HS-27A (cell line): ENCODE results near the gene TNFRSF6B.
"Not testable (repeated sequence)": the region's sequence is repeated elsewhere in the genome, so short reads cannot be mapped to it uniquely, and the experiment has no call there.

Source experiments
- DNase-seq: peaks from one replicate; pipeline ENCODE4 v3.0.0-alpha.2; 2012; ENCODE audit warnings: low read depth, missing footprints

The TNFRSF6B gene, protein sequence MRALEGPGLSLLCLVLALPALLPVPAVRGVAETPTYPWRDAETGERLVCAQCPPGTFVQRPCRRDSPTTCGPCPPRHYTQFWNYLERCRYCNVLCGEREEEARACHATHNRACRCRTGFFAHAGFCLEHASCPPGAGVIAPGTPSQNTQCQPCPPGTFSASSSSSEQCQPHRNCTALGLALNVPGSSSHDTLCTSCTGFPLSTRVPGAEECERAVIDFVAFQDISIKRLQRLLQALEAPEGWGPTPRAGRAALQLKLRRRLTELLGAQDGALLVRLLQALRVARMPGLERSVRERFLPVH

DNA sequence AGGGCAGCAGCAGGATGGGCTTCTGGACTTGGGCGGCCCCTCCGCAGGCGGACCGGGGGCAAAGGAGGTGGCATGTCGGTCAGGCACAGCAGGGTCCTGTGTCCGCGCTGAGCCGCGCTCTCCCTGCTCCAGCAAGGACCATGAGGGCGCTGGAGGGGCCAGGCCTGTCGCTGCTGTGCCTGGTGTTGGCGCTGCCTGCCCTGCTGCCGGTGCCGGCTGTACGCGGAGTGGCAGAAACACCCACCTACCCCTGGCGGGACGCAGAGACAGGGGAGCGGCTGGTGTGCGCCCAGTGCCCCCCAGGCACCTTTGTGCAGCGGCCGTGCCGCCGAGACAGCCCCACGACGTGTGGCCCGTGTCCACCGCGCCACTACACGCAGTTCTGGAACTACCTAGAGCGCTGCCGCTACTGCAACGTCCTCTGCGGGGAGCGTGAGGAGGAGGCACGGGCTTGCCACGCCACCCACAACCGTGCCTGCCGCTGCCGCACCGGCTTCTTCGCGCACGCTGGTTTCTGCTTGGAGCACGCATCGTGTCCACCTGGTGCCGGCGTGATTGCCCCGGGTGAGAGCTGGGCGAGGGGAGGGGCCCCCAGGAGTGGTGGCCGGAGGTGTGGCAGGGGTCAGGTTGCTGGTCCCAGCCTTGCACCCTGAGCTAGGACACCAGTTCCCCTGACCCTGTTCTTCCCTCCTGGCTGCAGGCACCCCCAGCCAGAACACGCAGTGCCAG, at the start of gene TNFRSF6B:
Gene TNFRSF6B (plus strand): TSS at position 25 of the 729 bp plus-strand sequence. CDS start 116 bp downstream, at position 141.
- no peak for DNase-seq

DNA sequence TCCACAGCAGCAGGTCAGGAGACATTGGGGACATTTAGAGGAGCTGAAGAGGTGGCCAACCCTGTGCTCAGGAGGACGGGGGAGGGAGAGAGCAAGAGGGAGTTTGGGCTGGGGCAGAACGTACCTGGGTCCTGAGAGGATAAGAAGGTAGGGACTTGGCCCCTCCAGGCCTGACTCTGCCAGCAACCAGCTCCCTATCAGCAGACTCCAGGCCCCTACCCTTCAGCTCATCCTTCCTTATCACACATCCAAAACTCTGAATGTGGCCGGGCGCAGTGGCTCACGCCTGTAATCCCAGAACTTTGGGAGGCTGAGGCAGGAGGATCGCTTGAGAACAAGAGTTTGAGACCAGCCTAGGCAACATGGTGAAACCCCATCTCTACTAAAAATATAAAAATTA, 48.3 kb upstream of the TNFRSF6B start:
- DNase-seq: no peak

DNA sequence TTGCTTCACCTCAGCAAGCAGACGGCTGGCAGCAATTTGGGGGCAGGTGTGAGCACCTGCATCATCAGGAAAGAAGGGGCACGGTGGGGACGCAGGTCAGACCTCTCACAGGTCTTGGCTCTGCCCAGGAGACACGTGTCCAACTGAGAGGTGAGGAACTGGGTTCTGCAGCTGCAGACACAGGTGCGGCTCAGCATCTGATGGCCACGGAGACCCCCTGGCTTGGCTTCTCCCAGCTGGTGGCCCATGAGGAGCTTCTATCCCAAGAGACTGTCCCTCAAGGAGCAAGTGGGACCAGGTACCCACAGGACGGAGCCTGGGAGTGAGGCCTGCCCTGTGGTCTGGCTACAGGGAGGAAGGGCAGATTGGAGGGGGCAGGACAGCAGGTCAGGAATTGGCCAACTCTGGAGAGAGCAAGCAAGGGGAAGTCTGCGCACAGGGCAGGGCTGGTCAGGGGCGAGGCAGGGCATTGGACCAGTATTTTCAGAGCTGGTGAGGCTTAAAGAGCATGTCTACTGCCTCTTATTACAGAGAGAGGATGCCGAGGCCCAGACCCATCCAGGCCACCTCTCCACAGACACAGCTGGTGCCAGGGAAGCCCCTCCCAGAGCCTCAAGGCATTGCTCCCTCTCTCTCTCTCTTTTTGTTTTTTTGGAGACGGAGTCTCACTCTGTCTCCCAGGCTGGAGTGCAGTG, 47.4 kb upstream of the TNFRSF6B start:
- no peak for DNase-seq

DNA sequence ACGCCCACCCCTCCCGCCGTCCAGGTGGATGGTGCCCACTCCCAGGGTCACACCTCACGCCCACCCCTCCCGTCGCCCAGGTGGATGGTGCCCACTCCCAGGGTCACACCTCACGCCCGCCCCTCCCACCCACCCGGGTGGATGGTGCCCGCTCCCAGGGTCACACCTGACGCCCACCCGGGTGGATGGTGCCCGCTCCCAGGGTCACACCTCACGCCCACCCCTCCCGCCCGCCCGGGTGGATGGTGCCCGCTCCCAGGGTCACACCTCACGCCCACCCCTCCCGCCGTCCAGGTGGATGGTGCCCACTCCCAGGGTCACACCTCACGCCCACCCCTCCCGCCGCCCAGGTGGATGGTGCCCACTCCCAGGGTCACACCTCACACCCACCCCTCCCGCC, 46.0 kb upstream of the TNFRSF6B start:
- DNase-seq: not testable (repeated sequence)

DNA sequence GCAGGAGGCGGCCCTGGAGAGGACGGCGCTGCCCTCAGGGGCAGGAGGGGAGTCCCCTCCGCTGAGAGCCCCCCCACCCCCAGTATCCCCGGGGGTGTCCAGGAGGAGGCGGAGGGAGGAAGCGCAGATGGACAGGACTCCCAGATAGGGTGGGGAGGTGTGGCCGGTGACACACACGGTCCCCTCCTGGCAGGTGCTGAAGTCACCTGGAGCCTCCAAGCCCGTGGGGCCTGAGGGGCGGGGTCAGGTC, 44.6 kb upstream of the TNFRSF6B start:
- no peak for DNase-seq

DNA sequence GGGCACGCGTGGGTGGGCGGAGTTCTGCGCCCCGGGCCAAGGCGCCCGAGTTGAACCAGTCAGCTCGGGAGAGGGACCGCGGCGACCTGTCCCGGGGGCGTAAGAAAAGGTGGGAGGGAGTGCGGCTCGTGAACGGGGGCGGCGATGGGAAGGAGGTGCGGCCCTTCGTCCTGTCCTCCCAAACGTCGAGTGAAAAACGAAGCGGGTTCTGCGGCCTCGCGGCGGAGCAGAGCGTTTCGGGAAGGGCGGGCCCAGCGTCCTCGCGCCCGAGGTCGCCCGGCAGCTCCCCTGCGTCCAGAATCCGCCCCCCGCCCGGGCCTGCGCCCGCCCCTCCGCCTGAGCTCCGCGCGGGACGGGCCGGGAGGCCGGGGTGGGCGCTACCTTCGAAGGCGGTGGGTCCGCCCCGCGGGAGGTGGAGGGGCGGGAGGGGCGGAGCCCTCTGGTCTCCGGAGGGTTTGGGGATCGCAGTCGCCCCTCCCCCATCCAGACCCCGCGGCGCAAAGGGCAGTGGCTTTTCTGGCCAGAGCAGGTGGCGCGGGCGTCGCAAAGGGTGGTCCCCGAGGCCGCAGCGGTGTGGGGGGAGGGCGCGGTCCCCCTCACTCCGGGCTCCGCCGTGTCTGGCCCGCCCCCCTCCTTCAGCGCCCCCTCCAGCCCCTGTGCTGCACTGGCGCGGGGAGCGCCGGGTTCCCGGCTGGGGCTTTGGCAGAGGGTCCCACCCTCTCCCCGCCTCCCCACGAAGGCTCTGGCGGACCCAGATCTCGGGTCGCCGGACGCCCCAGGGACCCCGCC, 44.1 kb upstream of the TNFRSF6B start:
- DNase-seq: no peak

DNA sequence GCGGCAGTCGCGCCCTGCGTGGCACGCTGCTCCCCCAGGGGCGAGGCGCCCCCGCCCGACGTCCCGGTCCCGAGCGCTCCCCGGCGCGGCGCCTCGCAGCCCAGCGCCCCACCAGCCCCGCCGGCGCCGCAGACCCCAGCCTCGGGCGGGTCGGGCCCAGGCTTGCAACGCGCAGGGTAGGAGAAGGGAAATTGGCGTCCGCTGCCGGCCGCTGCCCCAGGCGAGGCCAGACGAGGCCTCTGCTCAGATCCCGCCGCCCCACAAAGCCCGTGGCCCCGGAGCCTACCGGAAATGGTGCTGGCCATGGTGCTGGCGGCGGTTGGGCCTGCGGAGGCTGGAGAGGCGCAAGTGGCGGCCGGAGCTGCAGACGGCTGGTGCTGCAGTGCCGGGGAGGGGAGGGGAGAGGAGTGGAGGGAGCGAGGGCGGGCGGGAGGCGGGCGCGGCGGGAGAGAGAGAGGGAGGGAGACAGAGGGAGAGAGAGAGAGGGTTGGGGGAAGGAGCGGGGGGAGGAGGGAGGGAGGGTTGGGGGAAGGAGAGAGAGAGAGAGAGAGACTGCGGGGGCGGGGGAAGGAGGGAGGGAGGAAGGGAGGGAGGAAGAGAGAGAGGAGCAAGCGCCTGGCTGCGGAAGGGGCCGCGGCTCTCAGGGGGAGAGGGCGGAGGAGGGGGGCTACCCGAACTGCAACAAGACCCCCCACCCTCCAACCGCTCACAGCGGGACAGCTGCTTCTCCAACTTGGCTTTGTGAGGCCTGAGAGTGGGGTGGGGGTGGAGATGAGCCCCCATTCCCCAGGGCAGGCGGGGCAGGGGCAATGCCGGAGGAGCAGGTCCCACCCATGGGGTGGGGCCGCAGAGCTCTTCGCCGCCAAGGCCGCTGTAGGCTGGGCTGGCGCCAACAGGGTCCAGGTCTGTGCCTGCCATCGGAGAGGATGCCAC, 43.1 kb upstream of the TNFRSF6B start, which contains the start of gene STMN3:
Gene STMN3 (minus strand): TSS at position 384 of the 933 bp plus-strand sequence. CDS start 79 bp downstream, at position 305.
- peak; percentile 23 for DNase-seq

DNA sequence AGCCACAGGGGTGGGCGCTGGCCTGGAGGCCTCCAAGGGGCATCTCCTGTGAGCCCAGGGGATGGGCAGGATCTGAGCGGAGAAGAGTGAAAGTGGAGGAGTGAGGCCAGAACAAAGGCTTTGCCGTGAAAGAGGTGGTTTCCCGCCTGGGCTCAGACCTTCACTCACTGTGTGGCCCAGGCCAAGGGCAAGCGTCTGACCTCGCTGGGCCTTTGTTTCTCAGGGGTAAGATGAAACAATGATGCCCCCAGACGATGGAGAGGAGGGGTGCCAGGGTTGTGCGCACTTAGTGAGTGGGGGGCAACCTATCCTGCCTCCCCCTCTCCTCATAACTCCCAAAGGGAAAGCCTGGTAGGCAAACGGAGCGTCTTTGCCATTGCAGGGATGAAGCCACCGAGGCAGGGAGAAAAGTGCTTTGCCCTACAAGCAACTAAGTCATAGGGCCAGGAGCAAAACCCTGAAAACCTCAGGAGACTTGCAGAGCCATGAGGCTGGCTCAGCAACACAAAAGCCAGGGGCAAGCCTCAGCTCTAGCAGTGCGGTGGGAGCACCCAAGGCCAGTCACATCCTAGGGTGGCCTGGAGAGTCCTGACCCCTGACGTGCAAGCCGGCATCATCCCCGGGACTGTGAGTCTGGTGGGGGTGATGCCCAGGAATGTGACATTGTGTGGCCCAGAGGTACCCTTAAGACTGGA, 42.3 kb upstream of the TNFRSF6B start:
- no peak for DNase-seq

DNA sequence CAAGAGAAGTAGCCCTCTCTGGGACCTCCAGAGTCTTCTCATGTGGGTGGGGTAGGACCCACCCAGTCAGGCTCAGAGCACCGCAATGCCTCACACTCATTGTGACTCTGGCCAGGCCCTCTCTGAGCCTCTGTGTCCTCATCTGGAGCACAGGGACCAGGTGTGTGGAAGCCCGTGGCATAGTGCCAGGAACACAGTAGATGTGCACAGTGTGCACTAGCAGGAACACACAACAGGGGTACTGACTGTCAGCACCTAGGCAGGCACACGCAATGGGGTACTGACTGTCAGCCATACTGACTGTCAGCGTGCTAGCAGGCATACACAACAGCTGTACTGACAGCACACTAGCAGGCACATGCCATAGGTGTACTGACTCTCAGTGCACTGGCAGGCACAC, 41.2 kb upstream of the TNFRSF6B start:
- DNase-seq: no peak

DNA sequence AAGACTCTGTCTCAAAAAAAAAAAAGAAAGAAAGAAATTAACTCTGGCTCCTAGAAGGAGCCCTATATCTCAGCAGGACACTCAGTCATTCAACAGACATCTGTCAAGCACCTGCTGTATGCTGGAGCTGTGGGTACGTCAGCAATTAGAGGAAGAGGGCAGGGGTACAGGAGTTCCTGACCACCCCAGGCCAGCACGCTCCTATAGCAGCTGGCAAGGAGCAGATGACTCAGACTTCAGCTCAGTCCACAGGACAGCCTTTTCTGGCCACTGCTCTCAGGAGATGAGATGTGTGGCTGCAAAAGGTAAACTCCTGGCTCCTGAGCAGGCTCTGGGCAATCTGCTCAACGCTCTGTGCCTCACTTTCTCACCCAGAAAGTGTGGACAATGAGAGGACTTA, 40.0 kb upstream of the TNFRSF6B start:
- no peak for DNase-seq

DNA sequence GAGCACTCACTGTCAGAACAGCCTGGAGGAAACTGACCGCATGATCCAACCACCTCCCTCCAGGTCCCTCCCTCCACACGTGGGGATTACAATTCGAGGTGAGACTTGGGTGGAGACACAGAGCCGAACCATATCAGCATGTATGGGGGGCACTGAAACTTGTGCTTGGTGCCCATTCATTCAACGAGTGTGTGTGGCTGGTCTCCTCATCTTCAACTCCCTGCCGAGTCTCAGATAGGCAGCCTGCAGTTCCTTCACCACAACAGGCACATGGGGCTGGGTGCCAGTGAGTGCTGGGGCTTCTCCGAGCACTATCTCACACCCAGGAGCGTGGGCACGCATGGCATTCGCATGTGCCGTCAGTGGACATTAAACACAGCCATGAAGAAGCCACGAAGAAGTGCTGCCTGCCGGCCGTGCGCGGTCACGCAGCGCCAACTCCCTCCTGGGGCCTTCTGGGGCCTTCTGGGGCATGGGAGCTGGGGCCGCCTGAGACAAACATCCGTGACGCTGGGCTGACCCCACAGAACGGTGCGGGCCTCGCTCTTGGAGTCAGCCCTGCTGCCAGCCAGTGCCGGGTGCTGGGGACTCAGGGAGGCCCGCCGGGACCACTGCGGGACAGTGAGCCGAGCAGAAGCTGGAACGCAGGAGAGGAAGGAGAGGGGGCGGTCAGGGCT, 39.1 kb upstream of the TNFRSF6B start:
- no peak for DNase-seq

DNA sequence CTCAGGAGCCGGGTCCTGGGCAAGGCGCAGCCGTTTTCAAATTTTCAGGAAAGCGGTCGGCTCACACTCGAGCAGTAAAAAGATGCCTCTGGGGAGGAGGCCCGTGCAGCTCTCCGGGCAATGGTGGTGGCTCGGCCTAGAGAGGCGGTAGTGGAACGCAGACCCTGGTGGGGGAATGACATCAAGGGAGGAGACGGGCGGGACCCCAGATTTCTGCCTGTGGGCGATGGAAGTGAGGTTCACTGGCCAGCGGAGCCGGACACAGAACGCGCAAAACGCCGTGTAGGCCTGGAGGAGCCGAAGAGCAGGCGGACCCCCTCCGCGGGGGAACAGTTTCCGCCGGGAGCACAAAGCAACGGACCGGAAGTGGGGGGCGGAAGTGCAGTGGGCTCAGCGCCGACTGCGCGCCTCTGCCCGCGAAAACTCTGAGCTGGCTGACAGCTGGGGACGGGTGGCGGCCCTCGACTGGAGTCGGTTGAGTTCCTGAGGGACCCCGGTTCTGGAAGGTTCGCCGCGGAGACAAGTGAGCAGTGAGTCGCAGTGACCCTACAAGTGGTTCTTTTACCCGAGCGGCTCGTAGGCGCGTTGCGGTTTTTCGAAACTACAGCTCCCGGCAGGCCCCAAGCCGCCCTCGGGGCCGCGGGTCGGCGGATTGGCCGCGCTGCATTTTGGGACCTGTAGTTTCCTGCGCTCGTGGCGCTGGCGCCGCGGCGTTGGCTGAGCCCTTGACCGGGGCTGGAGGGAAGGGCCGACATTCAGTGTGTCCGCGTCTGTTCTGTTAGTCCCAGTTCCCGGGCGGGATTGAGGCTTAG, 38.3 kb upstream of the TNFRSF6B start, which contains the start of gene RTEL1:
Gene RTEL1 (plus strand): TSS at position 376 of the 812 bp plus-strand sequence. CDS start 1,091 bp downstream, outside the sequence.
- DNase-seq: peak; percentile 78

DNA sequence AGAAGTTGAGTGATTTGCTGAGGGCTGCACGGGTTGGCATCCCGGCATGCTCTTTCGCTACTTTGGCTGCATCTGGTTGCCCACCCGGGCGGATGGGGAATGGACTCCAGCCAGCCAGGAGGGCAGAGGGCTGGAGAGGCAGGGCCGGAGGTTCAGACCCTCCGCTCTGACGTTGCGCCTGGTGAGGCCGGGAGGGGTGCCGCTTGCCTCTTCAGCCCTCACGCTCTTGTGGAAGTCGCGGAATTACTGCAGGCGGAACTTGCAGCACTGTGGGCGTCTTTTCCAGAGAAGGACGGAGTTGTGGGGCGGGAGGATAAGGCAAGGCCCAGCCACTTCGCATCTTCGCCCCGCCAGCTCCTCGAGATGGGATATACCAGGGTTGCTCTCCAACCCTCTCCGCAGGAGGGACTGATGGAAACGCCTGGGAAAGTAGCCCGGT, 37.7 kb upstream of the TNFRSF6B start:
- DNase-seq: no peak

DNA sequence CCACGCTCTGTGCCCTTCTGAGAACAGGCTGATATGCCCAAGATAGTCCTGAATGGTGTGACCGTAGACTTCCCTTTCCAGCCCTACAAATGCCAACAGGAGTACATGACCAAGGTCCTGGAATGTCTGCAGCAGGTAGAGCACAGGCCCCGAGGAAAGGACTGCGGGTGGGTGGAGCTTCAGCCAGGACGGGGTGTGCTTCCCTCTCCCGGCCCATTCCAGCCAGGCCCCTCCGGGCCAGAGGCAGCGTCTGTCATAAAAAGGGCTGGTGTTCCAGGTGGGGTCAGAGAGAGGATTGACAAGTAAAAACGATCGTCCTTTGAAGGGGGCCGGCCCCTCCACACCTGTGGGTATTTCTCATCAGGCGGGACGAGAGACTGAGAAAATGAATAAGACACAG, 37.1 kb upstream of the TNFRSF6B start:
- no peak for DNase-seq

DNA sequence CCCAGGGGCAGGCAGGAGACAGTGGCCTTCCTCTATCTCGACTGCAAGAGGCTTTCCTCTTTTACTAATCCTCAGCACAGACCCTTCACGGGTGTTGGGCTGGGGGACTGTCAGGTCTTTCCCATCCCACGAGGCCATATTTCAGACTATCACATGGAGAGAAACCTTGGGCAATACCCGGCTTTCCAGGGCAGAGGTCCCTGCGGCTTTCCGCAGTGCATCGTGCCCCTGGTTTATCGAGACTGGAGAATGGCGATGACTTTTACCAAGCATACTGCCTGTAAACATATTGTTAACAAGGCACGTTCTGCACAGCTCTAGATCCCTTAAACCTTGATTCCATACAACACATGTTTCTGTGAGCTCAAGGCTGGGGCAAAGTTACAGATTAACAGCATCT, 36.3 kb upstream of the TNFRSF6B start:
- DNase-seq: not testable (repeated sequence)

DNA sequence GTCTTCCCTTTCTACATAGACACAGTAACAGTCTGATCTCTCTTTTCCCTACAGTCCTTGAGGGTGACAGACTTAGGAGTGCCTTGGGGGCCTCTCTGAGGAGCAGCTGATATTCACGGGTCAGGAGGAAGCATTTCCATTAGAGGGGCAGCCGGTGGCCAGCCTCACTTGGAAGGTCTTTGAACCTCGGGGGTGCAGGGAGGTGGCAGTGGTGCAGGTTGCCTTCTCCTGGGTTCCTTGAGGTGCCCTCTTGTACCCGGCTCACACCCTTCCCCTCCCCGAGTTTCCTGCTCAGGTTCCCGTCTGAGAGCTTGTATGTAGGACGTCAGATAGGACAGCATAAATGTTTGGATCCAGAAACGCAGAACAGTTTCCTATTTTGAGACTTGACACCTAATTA, 35.8 kb upstream of the TNFRSF6B start:
- no peak for DNase-seq

DNA sequence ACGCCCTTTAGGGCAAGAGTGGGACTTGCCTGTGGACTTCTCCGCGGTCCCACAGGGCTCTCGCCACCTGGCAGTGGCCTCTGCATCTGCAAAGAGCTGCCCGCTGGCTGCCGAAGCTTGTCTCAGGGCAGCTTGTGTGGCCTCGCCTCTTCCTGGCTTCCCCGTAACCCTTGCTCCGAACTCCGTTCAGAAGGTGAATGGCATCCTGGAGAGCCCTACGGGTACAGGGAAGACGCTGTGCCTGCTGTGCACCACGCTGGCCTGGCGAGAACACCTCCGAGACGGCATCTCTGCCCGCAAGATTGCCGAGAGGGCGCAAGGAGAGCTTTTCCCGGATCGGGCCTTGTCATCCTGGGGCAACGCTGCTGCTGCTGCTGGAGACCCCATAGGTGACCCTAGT, 35.3 kb upstream of the TNFRSF6B start:
- DNase-seq: no peak

DNA sequence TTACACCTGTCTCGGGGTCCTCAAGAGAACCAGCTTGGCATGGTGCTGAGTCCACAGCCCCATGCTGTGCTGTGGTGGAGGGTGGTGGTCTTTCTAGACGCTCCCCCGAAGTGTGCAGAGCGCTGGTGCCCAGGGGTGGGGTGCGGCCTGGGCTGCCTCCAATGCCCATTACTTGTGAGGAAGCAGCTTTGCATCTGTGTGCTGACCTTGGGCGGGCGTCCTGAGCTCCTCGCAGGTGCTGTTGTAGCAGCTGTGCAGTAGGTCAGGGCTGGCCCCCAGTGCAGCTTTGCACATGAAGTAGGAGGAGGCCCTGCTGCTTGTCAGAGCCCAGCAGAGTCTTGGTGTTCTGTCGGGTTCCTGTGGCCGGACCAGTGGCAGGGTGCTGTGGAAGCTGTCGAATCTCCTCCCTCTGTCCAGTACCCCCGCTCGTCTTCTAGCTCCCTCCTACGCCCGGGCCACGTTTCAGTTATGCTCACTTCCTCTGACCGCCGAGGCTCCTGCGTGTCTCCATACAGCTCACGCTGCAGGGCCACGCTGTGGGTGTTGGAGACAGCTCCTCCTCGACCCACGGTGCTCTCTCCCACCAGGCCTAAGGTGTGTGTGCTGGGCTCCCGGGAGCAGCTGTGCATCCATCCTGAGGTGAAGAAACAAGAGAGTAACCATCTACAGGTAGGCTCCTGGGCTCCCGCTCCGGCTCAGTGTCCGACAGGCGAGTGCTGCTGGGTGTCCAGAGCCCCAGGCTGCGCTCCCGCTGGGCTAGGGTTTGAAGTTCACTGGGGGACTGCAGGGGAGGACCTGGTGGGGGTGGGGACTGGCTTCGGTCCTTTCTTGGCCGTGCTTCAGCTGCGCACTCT, 34.3 kb upstream of the TNFRSF6B start:
- DNase-seq: no peak
